ENCODE data around the gene SPX.

DNA sequence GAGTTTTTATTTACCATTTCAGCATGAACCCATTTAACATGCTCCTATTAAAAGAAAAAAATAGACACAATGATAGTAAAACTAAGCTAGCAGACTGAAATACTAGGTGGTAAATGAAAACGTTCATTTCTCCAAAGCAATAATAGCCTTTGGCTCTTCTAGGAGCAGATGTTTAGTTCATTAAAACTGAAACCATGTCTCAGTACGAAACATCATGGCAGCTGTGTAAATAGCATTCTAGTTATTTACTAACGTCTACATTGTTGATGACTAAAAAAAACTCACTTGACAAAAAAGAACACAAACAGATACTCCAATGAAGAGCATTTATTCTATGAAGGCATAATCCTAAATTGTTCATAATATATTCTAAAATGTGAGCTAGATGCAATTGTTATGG, 42.6 kb upstream of the SPX start:
- TF ChIP-seq, protein P1, sequence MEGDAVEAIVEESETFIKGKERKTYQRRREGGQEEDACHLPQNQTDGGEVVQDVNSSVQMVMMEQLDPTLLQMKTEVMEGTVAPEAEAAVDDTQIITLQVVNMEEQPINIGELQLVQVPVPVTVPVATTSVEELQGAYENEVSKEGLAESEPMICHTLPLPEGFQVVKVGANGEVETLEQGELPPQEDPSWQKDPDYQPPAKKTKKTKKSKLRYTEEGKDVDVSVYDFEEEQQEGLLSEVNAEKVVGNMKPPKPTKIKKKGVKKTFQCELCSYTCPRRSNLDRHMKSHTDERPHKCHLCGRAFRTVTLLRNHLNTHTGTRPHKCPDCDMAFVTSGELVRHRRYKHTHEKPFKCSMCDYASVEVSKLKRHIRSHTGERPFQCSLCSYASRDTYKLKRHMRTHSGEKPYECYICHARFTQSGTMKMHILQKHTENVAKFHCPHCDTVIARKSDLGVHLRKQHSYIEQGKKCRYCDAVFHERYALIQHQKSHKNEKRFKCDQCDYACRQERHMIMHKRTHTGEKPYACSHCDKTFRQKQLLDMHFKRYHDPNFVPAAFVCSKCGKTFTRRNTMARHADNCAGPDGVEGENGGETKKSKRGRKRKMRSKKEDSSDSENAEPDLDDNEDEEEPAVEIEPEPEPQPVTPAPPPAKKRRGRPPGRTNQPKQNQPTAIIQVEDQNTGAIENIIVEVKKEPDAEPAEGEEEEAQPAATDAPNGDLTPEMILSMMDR (conservative IDR thresholded peaks at IDR 0.05) = no peak
- no peak for TF ChIP-seq ZFX (IDR thresholded peaks at IDR 0.05)

Measured in C4-2B (cell line).